GM20000 (cell line): Measurements from ENCODE around the gene KCNQ1.

Source experiments
- DNase-seq: peaks from one replicate; pipeline ENCODE4 v3.0.0; 2012; ENCODE audit warnings: low spot score
- TF ChIP-seq, protein P1 (sequence below): IDR thresholded peaks from 2 replicates; pipeline ENCODE4 v1.5.1; 2012; ENCODE audit warnings: mild to moderate bottlenecking, control low read depth; ENCODE audit errors: extremely low read depth, missing control alignments

KCNQ1 gene

DNA sequence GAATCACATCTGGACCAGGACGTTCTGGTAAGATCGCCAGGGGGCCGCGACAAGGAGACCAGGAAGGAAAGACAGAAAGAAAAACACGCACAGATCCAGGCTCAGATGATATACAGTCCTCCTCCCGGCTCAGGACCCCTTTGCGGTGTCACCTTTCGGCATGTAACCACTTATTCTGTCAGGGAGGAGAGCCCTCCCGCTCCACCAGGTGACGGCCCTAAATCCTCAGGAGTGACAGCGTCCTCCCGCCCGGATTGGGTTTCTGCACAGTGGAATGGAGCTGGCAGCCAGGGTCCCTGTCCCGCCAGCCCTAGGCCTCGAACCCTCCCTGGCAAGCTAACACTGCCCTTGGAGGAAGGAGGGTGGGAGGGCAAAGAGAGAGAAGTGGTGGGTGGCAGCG lies 279.3 kb downstream of the KCNQ1 start:
- DNase-seq = no peak
- TF ChIP-seq, protein P1, sequence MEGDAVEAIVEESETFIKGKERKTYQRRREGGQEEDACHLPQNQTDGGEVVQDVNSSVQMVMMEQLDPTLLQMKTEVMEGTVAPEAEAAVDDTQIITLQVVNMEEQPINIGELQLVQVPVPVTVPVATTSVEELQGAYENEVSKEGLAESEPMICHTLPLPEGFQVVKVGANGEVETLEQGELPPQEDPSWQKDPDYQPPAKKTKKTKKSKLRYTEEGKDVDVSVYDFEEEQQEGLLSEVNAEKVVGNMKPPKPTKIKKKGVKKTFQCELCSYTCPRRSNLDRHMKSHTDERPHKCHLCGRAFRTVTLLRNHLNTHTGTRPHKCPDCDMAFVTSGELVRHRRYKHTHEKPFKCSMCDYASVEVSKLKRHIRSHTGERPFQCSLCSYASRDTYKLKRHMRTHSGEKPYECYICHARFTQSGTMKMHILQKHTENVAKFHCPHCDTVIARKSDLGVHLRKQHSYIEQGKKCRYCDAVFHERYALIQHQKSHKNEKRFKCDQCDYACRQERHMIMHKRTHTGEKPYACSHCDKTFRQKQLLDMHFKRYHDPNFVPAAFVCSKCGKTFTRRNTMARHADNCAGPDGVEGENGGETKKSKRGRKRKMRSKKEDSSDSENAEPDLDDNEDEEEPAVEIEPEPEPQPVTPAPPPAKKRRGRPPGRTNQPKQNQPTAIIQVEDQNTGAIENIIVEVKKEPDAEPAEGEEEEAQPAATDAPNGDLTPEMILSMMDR = no peak

DNA sequence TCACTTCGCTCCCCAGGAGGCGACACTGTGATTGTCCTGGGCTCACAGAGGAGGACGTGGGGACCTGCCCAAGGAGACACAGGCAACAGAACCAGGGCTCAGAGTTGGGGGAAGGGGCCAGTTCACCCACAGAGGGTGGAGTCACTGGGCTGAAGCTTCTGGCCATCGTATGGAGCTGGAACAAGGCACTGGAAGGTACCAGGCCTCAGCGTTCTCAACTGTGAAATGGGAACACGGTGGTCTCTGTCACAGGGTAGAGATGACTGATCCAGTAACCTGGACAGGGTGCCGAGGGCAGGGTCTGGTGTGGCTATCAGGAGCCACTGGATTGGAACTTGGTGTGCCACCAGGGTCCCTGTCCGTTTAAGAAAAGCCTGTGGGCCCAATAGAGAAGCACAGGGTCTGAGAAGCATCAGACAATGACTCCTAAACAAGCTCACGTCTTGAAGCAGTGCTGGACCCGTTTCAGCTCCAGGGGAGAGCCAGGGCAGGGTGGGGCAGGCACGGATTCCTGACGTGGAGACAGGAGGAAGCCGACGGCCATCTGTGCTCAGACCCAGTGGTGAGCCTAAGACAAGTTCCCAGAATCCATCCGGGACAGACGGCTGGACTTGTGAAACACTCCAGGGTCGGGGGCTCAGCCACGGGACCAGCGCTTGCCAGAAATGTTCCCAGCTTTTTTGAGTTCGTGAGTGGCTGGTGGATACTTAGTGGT lies 280.0 kb downstream of the KCNQ1 start:
- TF ChIP-seq, protein P1 = no peak
- DNase-seq = no peak

DNA sequence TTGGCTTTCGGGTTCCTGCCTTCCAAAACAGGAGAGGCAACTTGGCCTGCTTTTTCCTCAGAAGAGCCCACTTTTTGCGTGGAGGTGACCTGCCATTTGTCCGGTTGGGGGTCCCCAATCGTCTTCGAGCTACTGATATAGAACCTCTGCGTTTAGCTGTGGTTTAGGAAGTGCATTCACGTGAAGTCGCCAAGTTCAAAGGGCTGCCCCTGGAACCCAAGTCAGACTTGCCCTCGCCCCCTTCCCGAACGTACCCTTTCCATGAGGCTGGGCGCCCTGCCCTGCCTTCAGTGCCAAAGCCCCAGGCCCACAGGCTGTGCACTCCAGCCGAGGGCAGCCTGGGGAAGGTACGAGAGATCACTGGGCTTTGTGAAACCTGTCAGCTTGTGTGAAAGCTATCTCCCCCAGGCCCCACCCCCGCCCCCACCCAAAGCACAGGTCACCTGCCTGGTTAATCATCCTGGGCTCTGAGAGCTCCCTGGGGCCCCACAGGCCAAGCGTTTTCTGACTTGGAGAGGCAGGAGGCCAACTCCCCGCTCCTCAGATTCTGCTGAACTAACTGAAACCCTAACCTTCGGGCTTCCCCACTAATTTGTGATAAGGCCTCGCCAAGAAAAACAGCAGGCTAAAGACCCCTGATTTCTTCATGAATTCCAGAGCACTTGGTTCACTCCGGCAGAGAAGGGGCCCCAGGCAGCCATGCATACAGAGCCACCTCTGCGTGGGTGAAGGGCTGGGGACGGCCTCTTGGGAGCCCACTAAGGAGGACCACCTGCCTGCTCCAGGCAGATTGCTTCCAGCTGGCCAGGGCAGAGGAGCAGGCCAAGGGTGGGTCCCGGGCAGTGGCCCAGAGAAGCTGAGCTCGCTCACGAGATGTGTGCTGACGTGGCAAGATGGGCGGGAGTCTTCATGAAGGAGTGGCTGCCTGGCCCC lies 280.8 kb downstream of the KCNQ1 start:
- TF ChIP-seq, protein P1 = no peak
- no peak for DNase-seq

DNA sequence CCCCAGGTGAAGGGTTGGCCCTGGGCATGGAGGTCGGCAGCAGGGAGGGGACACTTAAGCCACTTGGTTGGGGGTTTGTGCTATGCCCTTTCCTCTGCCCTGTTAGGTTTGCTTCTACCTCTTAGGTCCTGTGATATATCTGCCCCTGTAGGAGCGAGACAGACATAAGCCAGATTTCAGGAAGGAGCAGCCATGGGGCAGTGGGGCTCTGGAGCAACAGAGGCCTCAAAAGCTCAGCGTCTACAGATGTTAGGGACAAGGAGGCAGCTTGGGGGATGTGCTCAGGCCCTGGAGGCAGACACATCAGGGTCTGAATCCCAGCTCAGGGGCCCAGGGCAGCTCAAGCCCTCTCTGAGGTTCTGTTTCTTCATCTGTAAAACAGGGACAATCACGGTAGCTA lies 282.2 kb downstream of the KCNQ1 start:
- TF ChIP-seq, protein P1 = no peak
- DNase-seq = no peak

DNA sequence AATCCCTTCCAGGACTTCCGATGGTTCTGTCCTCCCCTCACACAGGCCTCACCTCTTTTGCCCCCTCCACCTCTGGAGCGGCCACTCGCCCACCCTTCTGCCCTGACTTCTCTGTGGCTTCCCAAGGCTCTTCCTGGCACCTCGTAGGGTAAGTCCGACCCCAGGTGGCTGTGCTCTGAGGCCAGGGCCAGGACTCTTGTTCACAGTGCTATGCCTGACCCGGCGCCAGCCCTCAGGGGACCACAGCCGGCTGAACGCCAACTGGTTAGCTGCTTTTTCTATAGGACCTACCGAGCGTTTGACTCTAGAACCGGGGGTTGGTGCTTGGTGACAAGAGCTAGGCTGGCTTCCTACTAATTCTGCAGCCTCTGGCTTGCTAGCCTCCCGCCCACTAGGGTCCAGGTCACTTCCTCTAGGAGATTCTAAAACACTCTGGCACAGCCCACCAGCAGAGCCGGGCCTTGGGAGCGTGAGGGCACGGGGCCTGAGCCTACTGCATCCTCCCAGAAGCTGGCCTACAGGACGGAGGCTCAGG lies 283.4 kb downstream of the KCNQ1 start:
- no peak for DNase-seq
- TF ChIP-seq, protein P1 = no peak

DNA sequence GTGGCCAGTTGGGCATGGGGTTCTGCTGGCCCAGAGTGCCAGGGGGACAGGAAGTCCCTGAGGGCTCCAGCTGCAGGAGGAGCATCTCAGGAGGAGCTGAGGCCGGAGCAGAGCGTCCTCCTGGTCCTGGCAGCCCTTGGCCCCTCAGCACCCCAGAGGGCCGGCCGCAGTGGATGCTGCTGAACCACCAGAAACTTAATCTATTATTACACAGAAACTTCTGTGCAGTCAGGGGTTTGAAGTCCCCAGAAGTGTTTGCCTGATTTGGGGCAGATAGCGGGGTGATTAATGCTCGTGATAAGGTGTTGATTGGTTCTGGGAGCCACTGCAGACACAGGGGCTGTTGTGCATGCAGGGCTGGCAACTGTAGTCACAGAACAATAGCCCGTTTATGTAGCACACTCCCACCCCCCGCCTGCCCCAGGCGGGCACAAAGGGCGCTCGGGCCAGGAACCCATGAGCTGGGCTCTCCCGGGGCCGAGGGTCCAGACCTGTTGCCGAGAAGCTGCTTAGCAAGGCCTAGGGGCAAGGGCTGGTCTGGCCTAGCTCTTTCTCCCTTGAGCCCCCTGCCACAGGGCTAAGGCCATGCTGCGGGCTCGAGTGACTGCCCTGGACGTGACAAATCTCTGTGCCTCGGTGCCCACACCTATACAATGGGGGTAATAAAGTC lies 284.0 kb downstream of the KCNQ1 start:
- no peak for DNase-seq
- TF ChIP-seq, protein P1 = no peak
